Measurements from ENCODE around the gene COL4A2.

Gene COL4A2

GRCh38 chr13:110548891-110549794 lies 242.1 kb downstream of the COL4A2 start:
- no peak for DNase-seq

- no peak for DNase-seq
Measured at GRCh38 chr13:110549795-110550160, 242.7 kb downstream of the COL4A2 start.

- DNase-seq, result no peak
Measured at GRCh38 chr13:110551284-110551683, 244.2 kb downstream of the COL4A2 start.

DNA sequence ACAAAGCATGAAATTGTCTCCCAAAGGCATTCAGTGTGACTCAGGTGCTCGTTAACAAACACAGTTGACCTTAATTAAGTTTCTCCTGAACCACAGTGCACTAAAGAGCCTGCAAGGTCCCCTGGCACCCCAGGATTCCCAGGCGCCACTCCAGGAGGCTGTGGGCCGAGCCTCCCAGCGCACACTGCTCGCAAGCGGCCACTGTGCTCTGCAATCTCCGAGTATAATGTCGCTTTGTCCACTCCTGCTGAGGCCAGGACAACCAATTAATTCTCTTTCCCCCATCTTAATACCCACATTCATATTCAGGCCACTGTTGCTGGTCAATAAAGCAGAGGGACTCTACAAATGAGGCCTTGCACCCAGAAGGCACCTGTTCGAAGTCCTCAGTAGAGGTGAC lies 245.7 kb downstream of the COL4A2 start:
- DNase-seq, result no peak

GRCh38 chr13:110553417-110553816 lies 246.3 kb downstream of the COL4A2 start:
- DNase-seq, result no peak

DNA sequence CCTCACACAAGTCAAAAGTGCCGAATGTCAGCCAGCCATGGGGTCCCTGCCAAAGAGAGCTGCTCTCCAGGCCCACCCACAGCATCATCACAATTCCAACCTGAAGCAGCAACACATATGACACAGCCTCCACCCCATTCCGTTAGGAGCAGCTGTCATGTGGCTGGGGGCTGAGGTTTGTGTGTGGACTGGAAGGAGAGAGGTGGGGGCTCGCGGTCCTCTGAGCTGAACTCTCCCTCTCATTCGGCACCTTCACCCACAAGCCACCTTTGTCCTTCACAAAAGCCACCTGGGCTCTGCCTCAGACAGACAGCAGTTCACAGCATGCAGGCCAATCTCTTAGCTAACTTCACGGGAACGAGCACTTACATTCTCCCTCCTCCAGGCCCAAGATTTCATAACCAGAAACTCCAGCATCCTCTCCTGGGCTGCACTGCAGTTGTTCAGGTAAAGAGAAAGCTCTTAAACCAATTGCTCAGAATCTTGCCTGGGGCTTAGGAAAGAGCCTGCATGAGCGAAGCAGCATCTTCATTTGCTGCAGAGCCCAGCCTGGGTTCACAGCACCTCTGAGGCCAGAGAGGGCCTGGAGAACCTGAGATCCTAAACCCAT lies 247.2 kb downstream of the COL4A2 start:
- DNase-seq, result no peak

DNA sequence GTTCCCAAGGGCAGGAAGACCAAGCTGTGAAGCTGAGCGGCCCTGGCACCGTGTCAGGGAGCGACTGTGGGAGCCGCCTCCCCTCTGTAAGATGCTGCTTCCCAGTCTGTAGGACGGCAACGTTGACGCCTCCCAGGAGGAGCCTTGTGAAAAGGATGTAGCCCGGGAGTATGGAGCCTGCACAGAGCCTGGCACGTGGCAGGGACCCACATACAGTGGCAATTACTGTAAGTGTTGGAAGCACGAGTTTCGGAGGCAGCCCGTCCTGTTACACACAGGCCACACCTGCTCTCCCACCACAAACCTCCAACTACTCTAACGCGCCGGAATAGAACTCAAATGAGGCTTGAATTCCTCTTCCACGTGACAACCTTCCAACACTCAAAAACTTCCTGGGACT lies 247.9 kb downstream of the COL4A2 start:
- no peak for DNase-seq

DNA sequence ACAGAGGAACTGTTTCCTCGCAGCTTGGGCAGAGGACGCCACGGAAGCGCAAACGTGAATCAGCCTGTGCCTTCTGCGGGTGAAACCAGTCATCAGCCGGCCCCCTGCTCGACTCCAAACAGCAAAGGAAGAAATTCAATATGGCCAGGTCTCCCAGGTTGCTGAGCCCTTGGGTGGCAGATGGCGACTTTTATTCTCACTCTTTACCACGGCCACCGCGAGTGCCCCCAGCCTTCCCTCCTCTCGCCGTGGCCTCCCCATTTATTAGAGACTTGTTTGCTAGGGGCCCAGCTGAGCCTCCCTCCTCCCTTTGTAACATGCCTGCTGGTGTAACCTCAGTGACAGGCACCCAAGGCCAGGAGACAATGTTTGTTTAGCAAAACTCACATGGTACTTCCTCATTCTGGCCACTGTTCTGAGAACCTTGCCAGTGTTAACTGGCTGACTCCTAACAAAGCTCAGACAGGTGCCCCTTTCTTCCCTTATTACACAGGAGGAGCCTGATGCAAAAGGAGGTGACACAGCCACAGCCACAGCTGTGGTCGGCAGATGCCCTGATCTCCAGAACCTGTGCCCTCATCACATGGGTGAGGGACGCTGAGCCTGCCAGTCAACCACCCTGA lies 248.6 kb downstream of the COL4A2 start:
- no peak for DNase-seq

- no peak for DNase-seq
Measured at GRCh38 chr13:110556224-110556606, 249.1 kb downstream of the COL4A2 start.

DNA sequence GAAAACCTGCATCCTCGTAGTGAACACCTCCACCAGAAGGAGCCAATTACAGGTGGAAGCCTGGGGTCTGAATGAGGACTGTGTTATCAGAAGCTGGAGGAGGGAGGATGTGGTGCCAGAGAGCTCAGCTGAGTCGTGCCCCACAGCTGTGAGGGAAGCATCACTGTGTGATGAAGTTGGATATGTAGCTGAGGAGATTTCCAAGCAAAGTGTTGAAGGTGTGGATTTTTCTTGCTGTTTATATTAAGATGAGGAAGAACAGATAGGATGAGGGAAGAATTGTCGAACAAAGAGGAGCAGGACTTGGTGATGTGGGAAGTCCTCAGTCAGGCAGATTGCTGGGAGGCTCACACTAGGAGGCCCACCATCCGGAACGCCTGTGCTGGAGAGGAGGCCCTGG lies 250.0 kb downstream of the COL4A2 start:
- DNase-seq, result no peak

DNA sequence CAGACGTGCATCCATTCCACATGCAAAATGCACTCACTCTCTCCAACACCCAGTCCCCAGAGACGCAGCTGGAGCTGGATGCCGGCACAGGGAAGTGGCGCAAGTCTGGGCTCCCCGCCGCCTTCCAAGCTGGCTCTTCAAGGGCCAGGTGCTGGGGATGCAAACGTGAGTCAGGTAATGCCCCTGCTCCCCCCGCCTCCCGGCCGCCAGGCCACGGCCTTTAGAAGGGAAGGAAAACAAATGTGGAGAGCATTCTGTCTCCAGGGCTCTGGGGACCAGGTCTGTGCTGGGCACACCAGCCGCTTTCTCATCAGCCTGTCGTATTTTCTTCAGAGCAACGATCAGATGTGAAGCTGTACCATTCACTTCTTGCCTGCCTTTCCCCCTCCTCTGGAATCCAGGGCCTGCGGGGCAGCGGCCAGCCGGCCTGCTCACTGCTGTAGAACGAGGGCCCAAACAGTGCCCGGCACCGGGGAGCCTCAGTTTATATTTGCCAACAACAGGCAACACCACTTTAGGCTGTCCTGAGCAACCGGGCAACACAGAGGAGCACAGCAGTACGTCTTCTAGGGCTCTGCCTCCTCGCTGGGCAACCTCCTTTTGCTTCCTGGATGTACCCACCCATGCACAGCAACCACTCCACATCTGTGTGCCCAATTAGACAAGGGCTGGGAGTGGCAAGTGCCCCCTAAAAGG lies 250.7 kb downstream of the COL4A2 start:
- no peak for DNase-seq

DNA sequence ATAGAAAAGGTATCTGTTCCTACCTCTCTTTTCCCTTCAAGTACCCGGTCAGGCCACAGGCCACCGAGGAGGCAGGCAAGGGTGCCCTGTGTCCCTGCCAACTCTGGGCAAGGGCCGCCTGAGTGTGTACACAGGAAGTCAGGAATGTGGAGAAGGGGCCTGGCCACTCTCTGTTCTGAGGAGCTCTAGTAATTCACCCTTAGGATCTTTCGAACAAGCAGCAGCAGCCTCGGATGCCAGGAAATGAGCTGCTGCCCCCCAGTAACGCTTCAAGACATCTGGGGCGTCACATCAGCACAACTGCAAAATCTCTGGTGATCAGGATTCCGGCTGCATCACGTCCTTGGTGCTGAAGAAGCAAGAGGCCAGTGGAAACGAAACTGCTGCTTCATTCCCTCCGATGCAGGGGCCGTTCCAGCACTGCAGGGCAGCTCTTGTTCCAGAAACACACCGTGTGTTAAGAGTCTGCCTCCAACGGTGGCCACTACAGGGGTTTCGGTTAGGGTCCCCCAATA lies 252.4 kb downstream of the COL4A2 start:
- no peak for DNase-seq

DNA sequence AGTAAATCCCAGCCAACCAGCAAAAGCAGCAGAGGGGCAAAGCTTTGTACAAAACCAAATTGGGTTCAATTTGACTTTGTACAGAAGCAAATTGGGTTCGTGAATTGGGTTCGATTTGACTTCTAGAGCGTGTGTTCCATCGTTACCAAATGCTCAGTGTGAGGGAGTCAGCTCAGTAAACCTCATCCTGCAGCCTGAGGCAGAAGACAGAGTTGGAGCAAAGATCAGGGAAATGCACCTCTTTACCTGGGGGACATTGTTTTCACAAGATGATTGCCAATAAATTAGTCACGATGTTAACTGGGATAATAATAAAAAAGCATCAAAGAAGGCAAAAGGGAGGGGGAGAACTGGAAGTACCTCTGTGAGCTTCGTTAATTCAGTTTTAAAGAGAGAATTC lies 252.9 kb downstream of the COL4A2 start:
- no peak for DNase-seq

DNA sequence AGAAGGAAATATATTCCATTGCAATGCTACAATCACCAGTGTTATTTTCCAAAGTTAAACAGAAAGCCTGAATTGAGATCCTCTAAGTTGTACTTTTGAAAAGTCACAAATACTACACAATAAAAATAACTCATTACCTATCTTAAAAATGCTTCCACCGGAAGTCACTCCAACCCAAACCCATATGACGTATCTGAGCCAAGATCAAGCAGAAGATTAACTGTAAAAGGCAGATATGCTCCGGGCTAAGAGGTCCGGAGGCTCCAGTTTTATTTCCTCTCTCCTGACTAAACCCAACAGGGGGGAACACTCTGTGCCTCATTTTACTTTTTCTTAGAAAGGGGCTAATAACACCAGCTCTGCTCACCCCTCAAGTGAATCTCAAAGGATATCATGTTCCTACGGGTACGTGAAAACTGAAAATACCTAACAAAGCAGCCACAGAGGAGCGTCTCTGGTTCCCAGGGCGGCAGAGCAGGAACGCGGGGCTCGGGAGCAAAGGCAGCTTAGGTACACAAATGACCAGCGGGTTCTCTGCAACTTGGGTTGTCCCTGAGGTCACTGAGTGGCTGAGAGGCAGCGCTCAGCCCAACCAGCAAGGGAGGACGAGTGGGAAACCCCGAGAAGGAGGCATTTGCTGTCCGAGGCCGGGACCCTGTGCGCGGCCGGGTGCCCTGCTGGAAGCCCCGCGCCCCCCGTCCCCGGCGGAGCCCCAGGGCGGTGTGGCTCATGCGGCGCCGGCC lies 253.7 kb downstream of the COL4A2 start:
- no peak for DNase-seq

- DNase-seq, result peak in 1 of 4 experiments; percentile 14
Measured at GRCh38 chr13:110561344-110562035, 254.4 kb downstream of the COL4A2 start, which contains the start of gene RAB20. Gene RAB20, minus strand, starts transcription at chr13:110561722. Its CDS starts 203 bp downstream, at chr13:110561519.

DNA sequence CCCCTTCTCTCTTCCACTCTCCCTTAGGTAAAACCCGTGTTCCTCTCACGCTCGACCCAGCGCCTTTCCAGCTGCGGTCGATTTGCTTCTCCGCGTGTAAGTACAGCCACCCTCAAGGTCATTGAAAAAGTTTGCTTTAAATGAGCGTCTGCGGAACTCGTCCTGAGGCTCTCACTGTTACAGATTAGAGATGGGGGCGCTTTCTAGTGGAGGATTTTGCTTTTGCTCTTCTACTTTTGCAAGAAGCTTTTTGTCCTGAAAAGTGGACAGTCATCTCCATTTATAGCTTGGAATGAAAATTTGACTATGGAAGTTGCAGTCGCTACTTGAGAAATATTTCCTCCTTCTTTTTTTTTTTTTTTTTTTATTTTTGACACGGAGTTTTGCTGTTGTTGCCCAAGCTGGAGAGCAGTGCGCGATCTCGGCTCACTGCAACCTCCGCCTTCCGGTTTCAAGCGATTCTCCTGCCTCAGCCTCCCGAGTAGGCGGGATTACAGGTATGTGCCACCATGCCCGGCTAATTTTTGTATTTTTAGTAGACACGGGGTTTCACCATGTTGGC lies 255.0 kb downstream of the COL4A2 start:
- no peak for DNase-seq

All from activated CD4-positive, CD25-positive, alpha-beta regulatory T cell (primary cell).